Activated B cell treated with CpG ODN at 0.5 μM for 24 hours (primary cell): ENCODE results near the gene FLNC. TPM values are rescaled to one million over a fixed set of nuclear protein-coding genes. Genes with fewer than 3 reads are reported as not detected.

Experiments
- ATAC-seq: fragments of 200-7000 bp; cut with Tn5 transposase; one replicate; pipeline ENCODE4 v1.10.0; 2021; ENCODE audit warnings: low read depth, mild to moderate bottlenecking, moderate library complexity
- CTCF ChIA-PET: fragments of 350-600 bp; sonication (Branson Sonifier 250); formaldehyde crosslinking; loops from one replicate; lab custom pipeline; 2021; ENCODE audit warnings: antibody characterized with exemption; lab: Charles Lee
- POLR2A ChIA-PET: fragments of 350-600 bp; sonication (Branson Sonifier 250); formaldehyde crosslinking; loops from one replicate; lab custom pipeline; 2021; ENCODE audit warnings: antibody characterized with exemption; lab: Charles Lee
- DNase-seq: peaks from one replicate; pipeline ENCODE4 v3.0.0; 2022
- H3K27ac Mint-ChIP-seq: one replicate; pipeline ENCODE4 v1.8.0; 2020; ENCODE audit warnings: mixed read lengths
- H3K27me3 Mint-ChIP-seq: one replicate; pipeline ENCODE4 v1.8.0; 2021; ENCODE audit warnings: mixed read lengths
- H3K36me3 Mint-ChIP-seq: one replicate; pipeline ENCODE4 v1.8.0; 2021; ENCODE audit warnings: low read depth, mixed read lengths
- H3K4me1 Mint-ChIP-seq: one replicate; pipeline ENCODE4 v1.8.0; 2021; ENCODE audit warnings: mixed read lengths
- H3K4me3 Mint-ChIP-seq: one replicate; pipeline ENCODE4 v1.8.0; 2020; ENCODE audit warnings: mild to moderate bottlenecking, mixed read lengths
- H3K9me3 Mint-ChIP-seq: one replicate; pipeline ENCODE4 v1.8.0; 2020; ENCODE audit warnings: mixed read lengths
- CTCF ChIP-seq: fragments of 200-600 bp; IDR thresholded peaks from one replicate; pipeline ENCODE4 v1.8.0; 2022; ENCODE audit warnings: antibody characterized with exemption, mild to moderate bottlenecking
- intact Hi-C: fragments of 100-400 bp; cut with micrococcal nuclease; formaldehyde crosslinking; loops from one replicate; pipeline ENCODE4 v1.15.1; 2024
- total RNA-seq: library from RNA; stranded (reverse); gene quantifications from 2 replicates; pipeline ENCODE4 v1.2.3, GENCODE V29; 2022

The FLNC gene
- total RNA-seq, result not detected in 2 replicates

GRCh38 chr7:128830231-128831177, at the start of gene FLNC:
Gene FLNC, plus strand, starts transcription at chr7:128830406. Its CDS starts 232 bp downstream, at chr7:128830638.
- Mint-ChIP-seq H3K27me3 (peaks cover 26% of the 10 kb centered on the region), H3K4me1 (peaks cover 24% of the 10 kb centered on the region), H3K4me3 (peak within 1 kb of the TSS; percentile 76), H3K9me3 (no peaks in the 10 kb centered on the region), H3K36me3 (no peaks in the 10 kb centered on the region), H3K27ac (no peak within 1 kb of the TSS)
- intact Hi-C loops, result no loop called here
- POLR2A ChIA-PET, result no interaction called here
- no peak for TF ChIP-seq CTCF
- peak; percentile 60 for ATAC-seq
- CTCF ChIA-PET, result no interaction called here
- DNase-seq, result peak; percentile 39

- ChIA-PET CTCF (no interaction called here), POLR2A (no interaction called here)
- no peaks in the 10 kb centered on the region for H3K36me3 Mint-ChIP-seq
- DNase-seq (no peak), ATAC-seq (no peak)
- TF ChIP-seq CTCF, result no peak
- H3K27ac Mint-ChIP-seq, result no peak overlapping the region
- H3K9me3 Mint-ChIP-seq, result peaks cover 8% of the 10 kb centered on the region
- H3K4me1 Mint-ChIP-seq, result no peaks in the 10 kb centered on the region
- no peak overlapping the region for H3K4me3 Mint-ChIP-seq
- intact Hi-C loops, result no loop called here
- no peaks in the 10 kb centered on the region for H3K27me3 Mint-ChIP-seq
These were observed 49.1 kb upstream of the FLNC start for GRCh38 chr7:128781126-128781525.

GRCh38 chr7:128781851-128782250, 48.4 kb upstream of the FLNC start:
- no peak for TF ChIP-seq CTCF
- ChIA-PET POLR2A (no interaction called here), CTCF (no interaction called here)
- no peak for ATAC-seq
- H3K27ac Mint-ChIP-seq, result no peak overlapping the region
- no peaks in the 10 kb centered on the region for H3K4me1 Mint-ChIP-seq
- H3K27me3 Mint-ChIP-seq, result no peaks in the 10 kb centered on the region
- peaks cover 8% of the 10 kb centered on the region for H3K9me3 Mint-ChIP-seq
- intact Hi-C loops, result no loop called here
- no peaks in the 10 kb centered on the region for H3K36me3 Mint-ChIP-seq
- H3K4me3 Mint-ChIP-seq, result no peak overlapping the region
- no peak for DNase-seq

GRCh38 chr7:128783143-128783861, 46.9 kb upstream of the FLNC start:
- Mint-ChIP-seq H3K36me3 (no peaks in the 10 kb centered on the region), H3K27me3 (no peaks in the 10 kb centered on the region), H3K4me3 (no peak overlapping the region), H3K4me1 (no peaks in the 10 kb centered on the region), H3K27ac (no peak overlapping the region), H3K9me3 (no peaks in the 10 kb centered on the region)
- intact Hi-C loops, result no loop called here
- ChIA-PET CTCF (no interaction called here), POLR2A (interaction anchor here (0.6 kb wide), 1 partner anchor 8 kb away, joined by 3 read pairs; no protein-coding TSS in a partner anchor)
- ATAC-seq (no peak), DNase-seq (no peak)
- TF ChIP-seq CTCF, result no peak

- no peaks in the 10 kb centered on the region for H3K27me3 Mint-ChIP-seq
- no peaks in the 10 kb centered on the region for H3K36me3 Mint-ChIP-seq
- ATAC-seq (no peak), DNase-seq (no peak)
- H3K4me1 Mint-ChIP-seq, result peaks cover 5% of the 10 kb centered on the region
- POLR2A ChIA-PET, result no interaction called here
- no peak overlapping the region for H3K27ac Mint-ChIP-seq
- CTCF ChIA-PET, result no interaction called here
- intact Hi-C loops, result no loop called here
- TF ChIP-seq CTCF, result no peak
- H3K4me3 Mint-ChIP-seq, result no peak overlapping the region
- no peaks in the 10 kb centered on the region for H3K9me3 Mint-ChIP-seq
These were observed 44.5 kb upstream of the FLNC start for GRCh38 chr7:128785738-128786137.
